H9 (cell line): ENCODE data around the gene XPNPEP3. TPM values are rescaled to one million over a fixed set of nuclear protein-coding genes. Genes with fewer than 3 reads are reported as not detected.

Experiments
- DNase-seq: peaks from one replicate; pipeline ENCODE4 v3.0.0-alpha.2; 2017
- H2AFZ ChIP-seq: one replicate; pipeline ENCODE4 v1.6.1; 2013; ENCODE audit warnings: mild to moderate bottlenecking, low read length, control low read depth, moderate library complexity
- H2AK5ac ChIP-seq: 2 replicates; pipeline ENCODE4 v1.6.1; 2013; ENCODE audit warnings: low read length, control low read depth, mixed read lengths; ENCODE audit not compliant: insufficient read length
- H2BK120ac ChIP-seq: one replicate; pipeline ENCODE4 v1.6.1; 2013; ENCODE audit warnings: low read depth, mild to moderate bottlenecking, low read length, control low read depth, inconsistent platforms; ENCODE audit not compliant: poor library complexity, severe bottlenecking
- H2BK12ac ChIP-seq: 2 replicates; pipeline ENCODE4 v1.6.1; 2013; ENCODE audit warnings: low read length, control low read depth, mixed read lengths, low read depth; ENCODE audit not compliant: insufficient read length
- H2BK15ac ChIP-seq: 2 replicates; pipeline ENCODE4 v1.6.1; 2013; ENCODE audit warnings: low read depth, low read length, control low read depth
- H2BK20ac ChIP-seq: one replicate; pipeline ENCODE4 v1.6.1; 2013; ENCODE audit warnings: low read depth, mild to moderate bottlenecking, low read length, control low read depth, inconsistent platforms; ENCODE audit not compliant: poor library complexity, severe bottlenecking
- H2BK5ac ChIP-seq: 2 replicates; pipeline ENCODE4 v1.6.1; 2013; ENCODE audit warnings: low read length, control low read depth, mixed read lengths; ENCODE audit not compliant: insufficient read length
- H3K14ac ChIP-seq: 2 replicates; pipeline ENCODE4 v1.6.1; 2013; ENCODE audit warnings: low read length, control low read depth; ENCODE audit not compliant: insufficient read depth
- H3K18ac ChIP-seq: 2 replicates; pipeline ENCODE4 v1.6.1; 2013; ENCODE audit warnings: low read depth, mild to moderate bottlenecking, mixed read lengths, low read length, control low read depth; ENCODE audit not compliant: insufficient read length
- H3K23ac ChIP-seq: 2 replicates; pipeline ENCODE4 v1.6.1; 2013; ENCODE audit warnings: low read length, control low read depth, mixed read lengths, low read depth; ENCODE audit not compliant: insufficient read length
- H3K23me2 ChIP-seq: 2 replicates; pipeline ENCODE4 v1.6.1; 2013; ENCODE audit warnings: low read depth, mild to moderate bottlenecking, mixed read lengths, low read length, control low read depth; ENCODE audit not compliant: insufficient read length, poor library complexity, severe bottlenecking
- H3K27ac ChIP-seq: 2 replicates; pipeline ENCODE4 v1.5.1; 2013; ENCODE audit warnings: low read length, control low read depth, mixed read lengths, low read depth; ENCODE audit not compliant: insufficient read length
- H3K27me3 ChIP-seq: 2 replicates; pipeline ENCODE4 v1.6.1; 2013; ENCODE audit warnings: low read length, control low read depth, inconsistent platforms; ENCODE audit not compliant: insufficient read depth
- H3K4ac ChIP-seq: 2 replicates; pipeline ENCODE4 v1.6.1; 2013; ENCODE audit warnings: low read depth, mild to moderate bottlenecking, control low read depth, inconsistent platforms, low read length, moderate library complexity
- H3K4me1 ChIP-seq: 2 replicates; pipeline ENCODE4 v1.6.1; 2013; ENCODE audit warnings: low read length, control low read depth, inconsistent platforms; ENCODE audit not compliant: insufficient read depth
- H3K4me2 ChIP-seq: 2 replicates; pipeline ENCODE4 v1.6.1; 2013; ENCODE audit warnings: low read length, control low read depth, mixed read lengths; ENCODE audit not compliant: insufficient read length, insufficient read depth
- H3K56ac ChIP-seq: 2 replicates; pipeline ENCODE4 v1.6.1; 2013; ENCODE audit warnings: low read depth, mild to moderate bottlenecking, mixed read lengths, low read length, control low read depth; ENCODE audit not compliant: insufficient read length
- H3K79me1 ChIP-seq: 2 replicates; pipeline ENCODE4 v1.6.1; 2013; ENCODE audit warnings: low read depth, mild to moderate bottlenecking, moderate library complexity, low read length, control low read depth, inconsistent platforms; ENCODE audit not compliant: insufficient read depth, poor library complexity, severe bottlenecking
- H3K79me2 ChIP-seq: 2 replicates; pipeline ENCODE4 v1.6.1; 2013; ENCODE audit warnings: low read length, control low read depth, inconsistent platforms; ENCODE audit not compliant: insufficient read depth
- H3K9ac ChIP-seq: 2 replicates; pipeline ENCODE4 v1.6.1; 2013; ENCODE audit warnings: low read length, control low read depth, mixed read lengths; ENCODE audit not compliant: insufficient read length; ENCODE audit errors: extremely low read depth
- H3K9me3 ChIP-seq: one replicate; pipeline ENCODE4 v1.6.1; 2013; ENCODE audit warnings: low read depth, low read length, inconsistent platforms; ENCODE audit not compliant: control insufficient read depth
- H3T11ph ChIP-seq: one replicate; pipeline ENCODE4 v1.6.1; 2013; ENCODE audit warnings: mild to moderate bottlenecking, low read length, control low read depth, inconsistent platforms
- H4K20me1 ChIP-seq: one replicate; pipeline ENCODE4 v1.6.1; 2013; ENCODE audit not compliant: control insufficient read depth, insufficient read length, insufficient read depth
- H4K5ac ChIP-seq: 2 replicates; pipeline ENCODE4 v1.6.1; 2013; ENCODE audit warnings: low read depth, mild to moderate bottlenecking, mixed read lengths, low read length, control low read depth; ENCODE audit not compliant: insufficient read length
- H4K8ac ChIP-seq: replicated peaks from 2 replicates; pipeline ENCODE4 v1.6.1; 2013; ENCODE audit warnings: low read length, control low read depth, mixed read lengths, low read depth; ENCODE audit not compliant: insufficient read length
- H4K91ac ChIP-seq: 2 replicates; pipeline ENCODE4 v1.6.1; 2013; ENCODE audit warnings: low read depth, mild to moderate bottlenecking, moderate library complexity, mixed read lengths, low read length, control low read depth; ENCODE audit not compliant: insufficient read length
- H3K27ac Mint-ChIP-seq, 3 experiments: 2 replicates in 2 of 3; 3 replicates in 1 of 3; pipeline ENCODE4 v1.8.0; 2020 to 2021; ENCODE audit warnings: mixed read lengths in 3 of 3, mild to moderate bottlenecking in 1 of 3, moderate library complexity in 1 of 3
- H3K27me3 Mint-ChIP-seq: 2 replicates; pipeline ENCODE4 v1.8.0; 2021; ENCODE audit warnings: low read depth, mild to moderate bottlenecking, moderate library complexity, mixed read lengths
- H3K36me3 Mint-ChIP-seq, 3 experiments: 2 replicates in 2 of 3; 3 replicates in 1 of 3; pipeline ENCODE4 v1.8.0; 2020 to 2021; ENCODE audit warnings: low read depth in 3 of 3, mixed read lengths in 3 of 3; ENCODE audit not compliant: insufficient read depth in 1 of 3
- H3K4me1 Mint-ChIP-seq, 2 experiments: 2 replicates each; pipeline ENCODE4 v1.8.0; 2020; ENCODE audit warnings: mixed read lengths in 2 of 2
- H3K4me3 Mint-ChIP-seq, 2 experiments: 2 replicates in 1 of 2; 3 replicates in 1 of 2; pipeline ENCODE4 v1.8.0; 2020 to 2021; ENCODE audit warnings: mild to moderate bottlenecking in 2 of 2, mixed read lengths in 2 of 2, moderate library complexity in 1 of 2
- H3K9me3 Mint-ChIP-seq, 2 experiments: 2 replicates in 1 of 2; 3 replicates in 1 of 2; pipeline ENCODE4 v1.8.0; 2020; ENCODE audit warnings: mild to moderate bottlenecking in 2 of 2, mixed read lengths in 2 of 2, moderate library complexity in 1 of 2
- WGBS: extraction: QIAGEN DNeasy Blood & Tissue Kit; methylation state at CpG from one replicate; pipeline ENCODE4 v1.1.7; 2013; ENCODE audit warnings: missing lambda C conversion rate, low lambda C conversion rate, mixed read lengths; ENCODE audit not compliant: insufficient read length; ENCODE audit errors: extremely low coverage; 5-methylcytosine and 5-hydroxymethylcytosine counted together
- total RNA-seq: library from RNA; stranded (reverse); gene quantifications from 2 replicates; pipeline ENCODE4 v1.2.1, GENCODE V29; 2021
- TF ChIP-seq, protein P1 (sequence below): fragments of 200-600 bp; sonication (generic); conservative IDR thresholded peaks from 3 replicates; pipeline ENCODE4 v1.8.0; 2021; ENCODE audit warnings: antibody characterized with exemption, mild to moderate bottlenecking

Gene XPNPEP3
- total RNA-seq, 1 experiment from 2014 or later: 18.3 TPM

DNA sequence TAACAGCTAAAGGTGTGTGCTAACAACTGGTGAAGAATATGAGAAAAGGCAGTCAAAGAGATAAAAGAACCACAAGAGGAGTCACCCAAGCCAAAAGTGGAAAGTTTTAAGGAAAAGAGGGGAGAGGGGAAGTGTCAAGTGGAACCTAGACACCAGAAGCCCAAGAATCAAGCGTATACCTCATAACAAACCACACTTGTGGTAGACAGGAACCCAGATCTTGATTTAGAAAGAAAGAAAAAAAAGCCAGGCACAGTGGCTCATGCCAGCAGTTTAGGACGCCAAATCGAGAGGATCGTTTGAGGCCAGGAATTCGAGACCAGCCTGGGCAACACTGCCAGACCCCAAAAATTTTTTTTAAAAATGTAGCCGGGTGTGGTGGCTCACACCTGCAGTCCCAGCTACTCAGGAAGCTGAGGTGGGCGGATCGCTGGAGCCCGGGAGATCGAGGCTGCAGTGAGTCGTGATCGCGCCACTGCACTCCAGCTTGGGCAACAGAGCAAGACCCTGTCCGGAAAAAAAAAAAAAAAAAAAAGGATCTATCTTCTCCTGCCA lies 38.7 kb upstream of the XPNPEP3 start:
- Histone ChIP-seq H2BK5ac (no peak overlapping the region), H3K4me1 (peaks cover 3% of the 10 kb centered on the region; the same call in 1 of the 2 replicates), H4K8ac (no peak overlapping the region), H3K27ac (no peak overlapping the region), H3K4me2 (peak overlapping the region; percentile 87), H2BK120ac (no peak overlapping the region), H3T11ph (no peak overlapping the region), H3K23ac (no peak overlapping the region), H3K56ac (no peak overlapping the region), H4K5ac (no peak overlapping the region), H2BK15ac (no peak overlapping the region), H4K91ac (no peak overlapping the region), H3K4ac (no peak overlapping the region), H2BK20ac (no peak overlapping the region), H3K9ac (peak overlapping the region; percentile 51), H3K18ac (no peak overlapping the region), H2AK5ac (no peak overlapping the region), H2AFZ (no peak overlapping the region), H3K79me2 (peaks cover 13% of the 10 kb centered on the region; the same call in 1 of the 2 replicates), H3K79me1 (peaks cover 9% of the 10 kb centered on the region), H2BK12ac (no peak overlapping the region), H3K23me2 (peaks cover 10% of the 10 kb centered on the region), H3K14ac (no peak overlapping the region), H4K20me1 (no peaks in the 10 kb centered on the region), H3K27me3 (no peaks in the 10 kb centered on the region), H3K9me3 (no peaks in the 10 kb centered on the region)
- Mint-ChIP-seq H3K27me3 (no peaks in the 10 kb centered on the region; the same call in 1 of the 2 replicates), H3K27ac (peak overlapping the region; percentile 5 to 97 (median 73); a peak in 5 of 7 replicates), H3K36me3 (peaks cover 0 to 12% (median 9%) of the 10 kb centered on the region in 3 experiments; a peak in 5 of 7 replicates), H3K9me3 (no peaks in the 10 kb centered on the region), H3K4me3 (peak overlapping the region; percentile 96 to 97), H3K4me1 (peaks cover 23% of the 10 kb centered on the region in 2 experiments)
- DNase-seq: no peak
- no CpG with 5 or more reads among the region's 14 CpGs for WGBS
- TF ChIP-seq, protein P1, sequence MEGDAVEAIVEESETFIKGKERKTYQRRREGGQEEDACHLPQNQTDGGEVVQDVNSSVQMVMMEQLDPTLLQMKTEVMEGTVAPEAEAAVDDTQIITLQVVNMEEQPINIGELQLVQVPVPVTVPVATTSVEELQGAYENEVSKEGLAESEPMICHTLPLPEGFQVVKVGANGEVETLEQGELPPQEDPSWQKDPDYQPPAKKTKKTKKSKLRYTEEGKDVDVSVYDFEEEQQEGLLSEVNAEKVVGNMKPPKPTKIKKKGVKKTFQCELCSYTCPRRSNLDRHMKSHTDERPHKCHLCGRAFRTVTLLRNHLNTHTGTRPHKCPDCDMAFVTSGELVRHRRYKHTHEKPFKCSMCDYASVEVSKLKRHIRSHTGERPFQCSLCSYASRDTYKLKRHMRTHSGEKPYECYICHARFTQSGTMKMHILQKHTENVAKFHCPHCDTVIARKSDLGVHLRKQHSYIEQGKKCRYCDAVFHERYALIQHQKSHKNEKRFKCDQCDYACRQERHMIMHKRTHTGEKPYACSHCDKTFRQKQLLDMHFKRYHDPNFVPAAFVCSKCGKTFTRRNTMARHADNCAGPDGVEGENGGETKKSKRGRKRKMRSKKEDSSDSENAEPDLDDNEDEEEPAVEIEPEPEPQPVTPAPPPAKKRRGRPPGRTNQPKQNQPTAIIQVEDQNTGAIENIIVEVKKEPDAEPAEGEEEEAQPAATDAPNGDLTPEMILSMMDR: no peak
